HEK293 (cell line): ENCODE measurements around the gene CENATAC.
A peak's percentile ranks its signal among the peaks of the same experiment; 100 is the strongest.

Experiments
- BCL11A ChIP-seq: fragments of 450-650 bp; formaldehyde crosslinking; IDR thresholded peaks from 2 replicates; pipeline ENCODE4 v1.5.1; 2016; ENCODE audit warnings: low read depth, missing biosample characterization, missing genetic modification characterization
- BCL11B ChIP-seq: fragments of 450-650 bp; formaldehyde crosslinking; IDR thresholded peaks from 2 replicates; pipeline ENCODE4 v1.5.1; 2016; ENCODE audit warnings: low read depth, missing biosample characterization, missing genetic modification characterization
- GLIS1 ChIP-seq: fragments of 450-650 bp; formaldehyde crosslinking; IDR thresholded peaks from 2 replicates; pipeline ENCODE4 v1.5.1; 2016; ENCODE audit warnings: missing biosample characterization, missing genetic modification characterization
- GLIS2 ChIP-seq: fragments of 450-650 bp; formaldehyde crosslinking; IDR thresholded peaks from 2 replicates; pipeline ENCODE4 v1.5.1; 2016; ENCODE audit warnings: missing biosample characterization, missing genetic modification characterization
- HIC1 ChIP-seq: fragments of 450-650 bp; formaldehyde crosslinking; IDR thresholded peaks from 2 replicates; pipeline ENCODE4 v1.5.1; 2016; ENCODE audit warnings: missing biosample characterization, missing genetic modification characterization
- HOXC10 ChIP-seq: sonication (generic); formaldehyde crosslinking; IDR thresholded peaks from 2 replicates; pipeline ENCODE4 v1.8.1; 2023; ENCODE audit warnings: mild to moderate bottlenecking, missing genetic modification reagents
- HOXD13 ChIP-seq: sonication (generic); formaldehyde crosslinking; IDR thresholded peaks from 2 replicates; pipeline ENCODE4 v1.8.0; 2022; ENCODE audit warnings: missing genetic modification reagents, borderline replicate concordance
- SP7 ChIP-seq: fragments of 450-650 bp; formaldehyde crosslinking; IDR thresholded peaks from 2 replicates; pipeline ENCODE4 v1.5.1; 2016; ENCODE audit warnings: missing biosample characterization, missing genetic modification characterization
- ZEB2 ChIP-seq: fragments of 450-650 bp; formaldehyde crosslinking; IDR thresholded peaks from 2 replicates; pipeline ENCODE4 v1.5.1; 2016; ENCODE audit warnings: missing biosample characterization, missing genetic modification characterization
- ZFP41 ChIP-seq: fragments of 450-650 bp; formaldehyde crosslinking; IDR thresholded peaks from 2 replicates; pipeline ENCODE4 v1.5.1; 2016; ENCODE audit warnings: missing biosample characterization, missing genetic modification characterization, borderline replicate concordance
- ZIC2 ChIP-seq: fragments of 450-650 bp; formaldehyde crosslinking; IDR thresholded peaks from 2 replicates; pipeline ENCODE4 v1.5.1; 2016; ENCODE audit warnings: missing biosample characterization, missing genetic modification characterization
- ZNF146 ChIP-seq: fragments of 450-650 bp; formaldehyde crosslinking; IDR thresholded peaks from 2 replicates; pipeline ENCODE4 v1.5.1; 2016; ENCODE audit warnings: missing biosample characterization, missing genetic modification characterization
- ZNF16 ChIP-seq: fragments of 450-650 bp; formaldehyde crosslinking; IDR thresholded peaks from 2 replicates; pipeline ENCODE4 v1.5.1; 2016; ENCODE audit warnings: low read depth, missing biosample characterization, missing genetic modification characterization
- ZNF214 ChIP-seq: fragments of 450-650 bp; formaldehyde crosslinking; IDR thresholded peaks from 2 replicates; pipeline ENCODE4 v1.5.1; 2017; ENCODE audit warnings: missing biosample characterization, mild to moderate bottlenecking, missing genetic modification characterization, borderline replicate concordance
- ZNF248 ChIP-seq: fragments of 450-650 bp; formaldehyde crosslinking; IDR thresholded peaks from 2 replicates; pipeline ENCODE4 v1.5.1; 2017; ENCODE audit warnings: missing biosample characterization, missing genetic modification characterization
- ZNF280D ChIP-seq: fragments of 450-650 bp; formaldehyde crosslinking; IDR thresholded peaks from 2 replicates; pipeline ENCODE4 v1.5.1; 2016; ENCODE audit warnings: missing biosample characterization, missing genetic modification characterization
- ZNF292 ChIP-seq: fragments of 450-650 bp; formaldehyde crosslinking; IDR thresholded peaks from 2 replicates; pipeline ENCODE4 v1.5.1; 2016; ENCODE audit warnings: low read depth, missing biosample characterization, missing genetic modification characterization, borderline replicate concordance
- ZNF311 ChIP-seq: fragments of 450-650 bp; formaldehyde crosslinking; IDR thresholded peaks from 2 replicates; pipeline ENCODE4 v1.5.1; 2017; ENCODE audit warnings: missing biosample characterization, missing genetic modification characterization, borderline replicate concordance
- ZNF341 ChIP-seq: fragments of 450-650 bp; formaldehyde crosslinking; IDR thresholded peaks from 2 replicates; pipeline ENCODE4; 2016; ENCODE audit warnings: low read depth, missing biosample characterization, missing genetic modification characterization
- ZNF366 ChIP-seq: fragments of 450-650 bp; formaldehyde crosslinking; conservative IDR thresholded peaks from 2 replicates; pipeline ENCODE4 v1.5.1; 2016; ENCODE audit warnings: missing biosample characterization, missing genetic modification characterization
- ZNF521 ChIP-seq: fragments of 450-650 bp; formaldehyde crosslinking; IDR thresholded peaks from 2 replicates; pipeline ENCODE4 v1.5.1; 2017; ENCODE audit warnings: missing biosample characterization, mild to moderate bottlenecking, missing genetic modification characterization
- ZNF658 ChIP-seq: fragments of 450-650 bp; formaldehyde crosslinking; IDR thresholded peaks from 2 replicates; pipeline ENCODE4; 2016; ENCODE audit warnings: missing biosample characterization, missing genetic modification characterization
- ZNF776 ChIP-seq: fragments of 450-650 bp; formaldehyde crosslinking; IDR thresholded peaks from 2 replicates; pipeline ENCODE4 v1.5.0; 2017; ENCODE audit warnings: missing biosample characterization, missing genetic modification characterization, borderline replicate concordance
- ZNF837 ChIP-seq: fragments of 450-650 bp; formaldehyde crosslinking; IDR thresholded peaks from 2 replicates; pipeline ENCODE4 v1.5.1; 2016; ENCODE audit warnings: missing biosample characterization, missing genetic modification characterization
- ZSCAN30 ChIP-seq: fragments of 450-650 bp; IDR thresholded peaks from 2 replicates; pipeline ENCODE4 v1.5.1; 2018; ENCODE audit warnings: missing biosample characterization, mild to moderate bottlenecking, missing genetic modification characterization, moderate library complexity
- TF ChIP-seq, protein P1 (sequence below): fragments of 450-650 bp; formaldehyde crosslinking; IDR thresholded peaks from 2 replicates; pipeline ENCODE4 v1.5.0; 2017; ENCODE audit warnings: missing biosample characterization, missing genetic modification characterization, borderline replicate concordance
- TF ChIP-seq, protein P2 (sequence below): fragments of 450-650 bp; formaldehyde crosslinking; IDR thresholded peaks from 2 replicates; pipeline ENCODE4 v1.5.1; 2017; ENCODE audit warnings: missing biosample characterization, missing genetic modification characterization
- TF ChIP-seq, protein P3 (sequence below): fragments of 450-650 bp; formaldehyde crosslinking; IDR thresholded peaks from 2 replicates; pipeline ENCODE4 v1.5.1; 2016; ENCODE audit warnings: missing biosample characterization, missing genetic modification characterization
- TF ChIP-seq, protein P4 (sequence below): fragments of 450-650 bp; formaldehyde crosslinking; IDR thresholded peaks from 2 replicates; pipeline ENCODE4 v1.5.1; 2016; ENCODE audit warnings: missing biosample characterization, missing genetic modification characterization

The CENATAC gene

DNA sequence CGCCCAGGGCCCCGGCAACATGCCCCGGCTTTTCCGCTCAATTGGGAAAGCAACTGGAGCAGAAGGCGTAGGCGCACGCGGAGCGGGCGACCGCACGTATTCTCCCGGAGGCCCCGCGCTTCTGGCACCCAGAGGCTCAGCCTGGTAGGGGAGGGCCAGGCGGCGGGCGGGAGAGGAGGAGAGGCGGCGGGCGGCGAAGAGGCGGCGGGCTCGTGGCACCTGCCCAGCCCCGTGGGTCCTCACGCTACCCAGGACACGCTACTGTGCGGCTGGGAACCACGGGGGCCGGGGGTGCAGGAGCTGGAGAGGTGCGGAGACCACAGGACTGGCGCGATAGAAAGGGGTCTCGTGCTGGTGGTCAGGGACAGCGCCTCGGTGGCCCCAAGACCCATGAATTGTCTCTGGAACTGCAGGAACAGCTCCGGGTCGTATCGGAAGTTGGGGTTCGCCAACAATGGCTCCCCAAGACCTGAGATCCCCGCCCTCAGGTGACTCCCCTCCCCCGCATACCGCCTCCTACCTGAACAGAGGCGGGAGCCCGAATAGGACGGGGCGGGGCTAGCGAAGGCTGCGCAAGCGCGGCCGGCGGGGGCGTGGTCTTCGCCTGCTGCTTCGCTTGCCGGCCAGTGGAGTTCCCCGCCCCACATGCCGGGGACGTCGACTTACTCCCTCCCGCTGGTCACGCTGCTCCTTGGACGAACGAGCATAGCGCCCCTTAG is 32.5 kb downstream of the CENATAC start, which contains the start of gene SLC37A4 (continued):
- TF ChIP-seq, protein P1, sequence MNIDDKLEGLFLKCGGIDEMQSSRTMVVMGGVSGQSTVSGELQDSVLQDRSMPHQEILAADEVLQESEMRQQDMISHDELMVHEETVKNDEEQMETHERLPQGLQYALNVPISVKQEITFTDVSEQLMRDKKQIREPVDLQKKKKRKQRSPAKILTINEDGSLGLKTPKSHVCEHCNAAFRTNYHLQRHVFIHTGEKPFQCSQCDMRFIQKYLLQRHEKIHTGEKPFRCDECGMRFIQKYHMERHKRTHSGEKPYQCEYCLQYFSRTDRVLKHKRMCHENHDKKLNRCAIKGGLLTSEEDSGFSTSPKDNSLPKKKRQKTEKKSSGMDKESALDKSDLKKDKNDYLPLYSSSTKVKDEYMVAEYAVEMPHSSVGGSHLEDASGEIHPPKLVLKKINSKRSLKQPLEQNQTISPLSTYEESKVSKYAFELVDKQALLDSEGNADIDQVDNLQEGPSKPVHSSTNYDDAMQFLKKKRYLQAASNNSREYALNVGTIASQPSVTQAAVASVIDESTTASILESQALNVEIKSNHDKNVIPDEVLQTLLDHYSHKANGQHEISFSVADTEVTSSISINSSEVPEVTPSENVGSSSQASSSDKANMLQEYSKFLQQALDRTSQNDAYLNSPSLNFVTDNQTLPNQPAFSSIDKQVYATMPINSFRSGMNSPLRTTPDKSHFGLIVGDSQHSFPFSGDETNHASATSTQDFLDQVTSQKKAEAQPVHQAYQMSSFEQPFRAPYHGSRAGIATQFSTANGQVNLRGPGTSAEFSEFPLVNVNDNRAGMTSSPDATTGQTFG (tag by site-specific recombination) = no peak
- no peak for TF ChIP-seq ZNF214 (tag by site-specific recombination)
- TF ChIP-seq, protein P2, sequence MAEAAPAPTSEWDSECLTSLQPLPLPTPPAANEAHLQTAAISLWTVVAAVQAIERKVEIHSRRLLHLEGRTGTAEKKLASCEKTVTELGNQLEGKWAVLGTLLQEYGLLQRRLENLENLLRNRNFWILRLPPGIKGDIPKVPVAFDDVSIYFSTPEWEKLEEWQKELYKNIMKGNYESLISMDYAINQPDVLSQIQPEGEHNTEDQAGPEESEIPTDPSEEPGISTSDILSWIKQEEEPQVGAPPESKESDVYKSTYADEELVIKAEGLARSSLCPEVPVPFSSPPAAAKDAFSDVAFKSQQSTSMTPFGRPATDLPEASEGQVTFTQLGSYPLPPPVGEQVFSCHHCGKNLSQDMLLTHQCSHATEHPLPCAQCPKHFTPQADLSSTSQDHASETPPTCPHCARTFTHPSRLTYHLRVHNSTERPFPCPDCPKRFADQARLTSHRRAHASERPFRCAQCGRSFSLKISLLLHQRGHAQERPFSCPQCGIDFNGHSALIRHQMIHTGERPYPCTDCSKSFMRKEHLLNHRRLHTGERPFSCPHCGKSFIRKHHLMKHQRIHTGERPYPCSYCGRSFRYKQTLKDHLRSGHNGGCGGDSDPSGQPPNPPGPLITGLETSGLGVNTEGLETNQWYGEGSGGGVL (tag by site-specific recombination) = peak; percentile 55
- no peak for TF ChIP-seq ZSCAN30 (tag by site-specific recombination)
- TF ChIP-seq ZNF366 = no peak
- no peak for TF ChIP-seq ZFP41 (tag by site-specific recombination)
- no peak for TF ChIP-seq ZNF837
- peak; percentile 88 for TF ChIP-seq ZEB2 (tag by site-specific recombination)
- peak; percentile 74 for TF ChIP-seq HIC1 (tag by site-specific recombination)
- 0 out of 2 replicates have a peak, but pooled peaks have one; percentile 35 for TF ChIP-seq GLIS1 (tag by site-specific recombination)
- TF ChIP-seq HOXC10 (CRISPR knock-in tag) = no peak
- peak; percentile 61 for TF ChIP-seq SP7 (tag by site-specific recombination)
- peak; percentile 43; the same call in 1 of the 2 replicates for TF ChIP-seq ZNF341 (tag by site-specific recombination)
- TF ChIP-seq GLIS2 = peak; percentile 78; the same call in 1 of the 2 replicates
- TF ChIP-seq ZNF280D (tag by site-specific recombination) = no peak
- TF ChIP-seq ZNF16 (tag by site-specific recombination) = no peak
- TF ChIP-seq ZIC2 (tag by site-specific recombination) = peak; percentile 47
- TF ChIP-seq ZNF776 = no peak
- no peak for TF ChIP-seq HOXD13 (CRISPR knock-in tag)
- no peak for TF ChIP-seq ZNF146 (tag by site-specific recombination)
- no peak for TF ChIP-seq ZNF658
- TF ChIP-seq, protein P3, sequence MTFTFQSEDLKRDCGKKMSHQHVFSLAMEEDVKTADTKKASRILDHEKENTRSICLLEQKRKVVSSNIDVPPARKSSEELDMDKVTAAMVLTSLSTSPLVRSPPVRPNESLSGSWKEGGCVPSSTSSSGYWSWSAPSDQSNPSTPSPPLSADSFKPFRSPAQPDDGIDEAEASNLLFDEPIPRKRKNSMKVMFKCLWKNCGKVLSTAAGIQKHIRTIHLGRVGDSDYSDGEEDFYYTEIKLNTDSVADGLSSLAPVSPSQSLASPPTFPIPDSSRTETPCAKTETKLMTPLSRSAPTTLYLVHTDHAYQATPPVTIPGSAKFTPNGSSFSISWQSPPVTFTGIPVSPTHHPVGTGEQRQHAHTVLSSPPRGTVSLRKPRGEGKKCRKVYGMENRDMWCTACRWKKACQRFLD (tag by site-specific recombination) = no peak
- TF ChIP-seq ZNF292 (tag by site-specific recombination) = no peak
- TF ChIP-seq BCL11A (tag by site-specific recombination) = no peak
- TF ChIP-seq, protein P4, sequence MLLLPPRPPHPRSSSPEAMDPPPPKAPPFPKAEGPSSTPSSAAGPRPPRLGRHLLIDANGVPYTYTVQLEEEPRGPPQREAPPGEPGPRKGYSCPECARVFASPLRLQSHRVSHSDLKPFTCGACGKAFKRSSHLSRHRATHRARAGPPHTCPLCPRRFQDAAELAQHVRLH (tag by site-specific recombination) = no peak
- TF ChIP-seq ZNF311 (tag by site-specific recombination) = no peak
- no peak for TF ChIP-seq BCL11B (tag by site-specific recombination)
- TF ChIP-seq ZNF521 (tag by site-specific recombination) = no peak
- TF ChIP-seq ZNF248 (tag by site-specific recombination) = no peak
